ENCODE data around the gene AGBL3.
A peak's percentile ranks its signal among the peaks of the same experiment; 100 is the strongest.

The AGBL3 gene

DNA sequence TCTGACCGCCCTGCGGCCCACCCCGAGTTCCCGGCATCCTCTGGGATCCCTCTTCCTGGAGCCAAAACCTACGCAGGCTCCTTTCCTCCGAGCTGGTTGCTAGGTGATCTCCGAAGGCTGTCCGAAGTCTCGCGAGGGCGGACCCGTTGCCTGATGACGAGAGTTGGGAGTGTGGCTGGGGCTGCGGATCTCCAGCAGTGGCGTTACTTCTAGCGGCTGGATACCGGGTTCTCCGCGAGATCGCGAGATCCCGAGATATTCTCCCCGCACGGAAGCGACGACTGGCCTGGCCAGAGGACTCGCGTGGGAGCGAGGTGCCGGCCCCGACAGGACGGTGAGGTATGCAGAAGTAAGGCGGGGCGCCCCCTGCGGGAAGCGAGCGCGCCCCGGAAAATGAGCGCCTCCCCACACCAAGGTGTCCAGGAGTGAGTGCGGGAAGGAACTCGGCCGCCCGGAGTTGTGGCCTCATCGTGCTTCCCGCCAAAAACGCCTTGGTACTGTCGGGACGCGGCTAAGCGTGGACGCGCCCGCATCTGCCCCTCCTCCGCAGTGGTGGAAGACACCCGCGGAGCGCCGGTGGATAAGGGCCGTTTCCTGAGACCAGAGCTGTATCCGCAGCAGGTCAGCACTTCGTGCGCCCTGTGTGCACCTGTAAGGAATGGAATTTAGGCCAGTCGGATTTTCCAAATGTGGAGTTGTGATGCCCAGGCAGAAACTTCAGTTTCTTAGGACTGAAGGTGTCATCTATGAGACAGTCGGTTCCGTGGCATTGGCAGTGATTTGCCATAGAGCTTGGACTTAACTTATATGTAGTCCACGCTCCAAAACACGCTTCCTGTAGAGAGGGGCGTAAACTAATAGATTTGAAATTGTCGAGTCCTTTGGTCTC is at the start of gene AGBL3:
Gene AGBL3, plus strand, starts transcription at position 146 of the 889 bp plus-strand sequence. CDS start 1,426 bp downstream, outside the sequence.
- H3K9ac ChIP-seq (ENCODE audit: low read length) = peak within 1 kb of the TSS; percentile 66
- H3K4me3 ChIP-seq (ENCODE audit: low read length) = peak within 1 kb of the TSS; percentile 66
- H3K9me3 ChIP-seq (ENCODE audit: control insufficient read depth, low read length) = no peaks in the 10 kb centered on the region
- no peaks in the 10 kb centered on the region for H3K27me3 ChIP-seq (ENCODE audit: control insufficient read depth, insufficient read depth, low read length)
- no peaks in the 10 kb centered on the region for H3K36me3 ChIP-seq (ENCODE audit: control insufficient read depth, insufficient read depth, low read length)
- peaks cover 11% of the 10 kb centered on the region for H3K4me1 ChIP-seq (ENCODE audit: control insufficient read depth, insufficient read depth, low read length)

DNA sequence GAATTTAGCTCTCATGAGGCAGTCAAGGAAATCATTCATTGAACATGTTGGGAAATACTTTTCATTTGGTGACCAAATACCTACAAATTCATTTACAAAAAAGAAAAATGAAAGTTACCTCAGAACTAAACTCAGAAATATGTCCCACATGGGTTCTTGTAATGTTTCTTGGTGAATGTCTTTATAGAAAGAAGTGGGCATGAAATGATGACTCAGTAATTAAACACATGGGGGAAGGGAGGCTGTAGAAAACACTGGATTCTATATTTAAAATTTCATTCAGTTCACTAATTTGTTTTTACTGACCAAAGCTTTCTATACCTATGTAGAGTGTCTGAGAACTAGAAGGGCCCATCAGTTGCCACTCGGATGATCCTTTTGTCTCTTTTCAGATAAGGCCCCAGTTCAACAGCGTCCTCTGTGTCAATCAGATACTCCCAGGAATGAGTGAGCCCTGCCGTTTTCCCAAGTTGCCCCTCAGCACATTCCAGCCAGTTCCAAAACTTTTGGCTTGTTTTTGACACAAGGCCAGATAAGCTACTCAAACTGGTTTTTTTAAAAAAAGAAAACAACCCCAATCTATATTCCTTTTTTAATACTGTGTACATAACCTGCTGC is 49.3 kb upstream of the AGBL3 start:
- Histone ChIP-seq H3K4me1 (ENCODE audit: control insufficient read depth, insufficient read depth, low read length) (no peaks in the 10 kb centered on the region), H3K4me3 (ENCODE audit: low read length) (no peak overlapping the region), H3K36me3 (ENCODE audit: control insufficient read depth, insufficient read depth, low read length) (no peaks in the 10 kb centered on the region), H3K27me3 (ENCODE audit: control insufficient read depth, insufficient read depth, low read length) (no peaks in the 10 kb centered on the region), H3K9me3 (ENCODE audit: control insufficient read depth, low read length) (no peaks in the 10 kb centered on the region), H3K9ac (ENCODE audit: low read length) (no peak overlapping the region)

DNA sequence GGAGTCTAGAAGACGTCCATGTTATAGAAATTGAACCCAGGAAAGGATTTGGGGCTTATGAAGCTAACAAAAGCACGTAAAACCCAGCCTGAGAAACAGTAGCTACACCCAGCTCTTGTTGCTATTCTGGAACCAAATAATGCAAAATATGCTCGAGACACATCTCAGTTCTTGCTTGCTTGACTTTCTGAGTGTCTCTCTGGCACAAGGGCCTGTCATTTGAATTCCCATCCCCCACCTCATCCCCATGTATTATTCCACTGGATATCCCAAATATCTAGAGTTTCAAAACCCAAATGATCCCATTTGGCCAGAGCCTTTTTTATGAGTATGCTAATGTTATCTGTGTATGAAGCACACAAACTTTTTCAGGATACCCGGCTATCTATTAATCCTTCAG is 48.2 kb upstream of the AGBL3 start:
- H3K9ac ChIP-seq (ENCODE audit: low read length) = no peak overlapping the region
- H3K27me3 ChIP-seq (ENCODE audit: control insufficient read depth, insufficient read depth, low read length) = no peaks in the 10 kb centered on the region
- H3K4me1 ChIP-seq (ENCODE audit: control insufficient read depth, insufficient read depth, low read length) = no peaks in the 10 kb centered on the region
- no peak overlapping the region for H3K4me3 ChIP-seq (ENCODE audit: low read length)
- H3K36me3 ChIP-seq (ENCODE audit: control insufficient read depth, insufficient read depth, low read length) = no peaks in the 10 kb centered on the region
- no peaks in the 10 kb centered on the region for H3K9me3 ChIP-seq (ENCODE audit: control insufficient read depth, low read length)

DNA sequence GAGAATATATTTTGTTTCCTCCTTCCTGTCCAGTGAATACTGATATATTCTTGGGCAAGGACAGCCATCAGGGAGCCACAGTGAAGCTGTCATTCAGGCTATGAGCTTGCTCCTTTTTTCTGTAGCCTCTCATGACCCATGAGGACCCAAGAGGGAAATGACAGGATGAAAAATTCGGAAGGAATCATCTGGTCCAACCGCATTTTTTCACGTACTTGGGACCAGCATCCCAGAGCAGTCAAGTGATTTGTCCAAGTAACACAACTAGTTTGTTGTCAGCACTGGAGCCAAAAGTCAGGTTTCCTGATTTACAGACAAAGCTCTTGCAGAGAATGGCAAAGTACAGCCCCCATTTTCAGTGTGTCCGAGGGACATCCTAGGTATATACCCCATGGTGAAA is 47.2 kb upstream of the AGBL3 start:
- H3K27me3 ChIP-seq (ENCODE audit: control insufficient read depth, insufficient read depth, low read length) = no peaks in the 10 kb centered on the region
- no peaks in the 10 kb centered on the region for H3K36me3 ChIP-seq (ENCODE audit: control insufficient read depth, insufficient read depth, low read length)
- no peaks in the 10 kb centered on the region for H3K4me1 ChIP-seq (ENCODE audit: control insufficient read depth, insufficient read depth, low read length)
- H3K9me3 ChIP-seq (ENCODE audit: control insufficient read depth, low read length) = no peaks in the 10 kb centered on the region
- no peak overlapping the region for H3K9ac ChIP-seq (ENCODE audit: low read length)
- no peak overlapping the region for H3K4me3 ChIP-seq (ENCODE audit: low read length)

DNA sequence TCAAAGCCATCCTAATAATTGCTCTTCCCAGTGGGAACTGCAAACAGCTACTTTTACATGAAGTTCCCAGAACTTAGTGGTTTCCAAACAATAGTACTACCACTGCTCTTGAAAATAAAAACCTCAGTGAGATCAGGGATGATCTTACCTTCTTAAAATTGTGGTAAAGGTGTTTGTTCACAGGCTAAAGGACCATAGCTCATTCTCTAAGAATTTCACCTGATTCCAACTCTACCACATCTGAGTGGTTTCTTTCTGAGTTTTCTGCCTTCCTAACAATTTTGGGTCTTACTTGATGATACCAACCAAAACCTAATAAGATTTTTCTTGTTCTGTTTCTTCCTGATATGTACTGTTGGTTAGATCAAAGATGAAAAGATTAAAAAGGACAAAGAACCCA is 45.6 kb upstream of the AGBL3 start:
- Histone ChIP-seq H3K9ac (ENCODE audit: low read length) (no peak overlapping the region), H3K4me1 (ENCODE audit: control insufficient read depth, insufficient read depth, low read length) (no peaks in the 10 kb centered on the region)

DNA sequence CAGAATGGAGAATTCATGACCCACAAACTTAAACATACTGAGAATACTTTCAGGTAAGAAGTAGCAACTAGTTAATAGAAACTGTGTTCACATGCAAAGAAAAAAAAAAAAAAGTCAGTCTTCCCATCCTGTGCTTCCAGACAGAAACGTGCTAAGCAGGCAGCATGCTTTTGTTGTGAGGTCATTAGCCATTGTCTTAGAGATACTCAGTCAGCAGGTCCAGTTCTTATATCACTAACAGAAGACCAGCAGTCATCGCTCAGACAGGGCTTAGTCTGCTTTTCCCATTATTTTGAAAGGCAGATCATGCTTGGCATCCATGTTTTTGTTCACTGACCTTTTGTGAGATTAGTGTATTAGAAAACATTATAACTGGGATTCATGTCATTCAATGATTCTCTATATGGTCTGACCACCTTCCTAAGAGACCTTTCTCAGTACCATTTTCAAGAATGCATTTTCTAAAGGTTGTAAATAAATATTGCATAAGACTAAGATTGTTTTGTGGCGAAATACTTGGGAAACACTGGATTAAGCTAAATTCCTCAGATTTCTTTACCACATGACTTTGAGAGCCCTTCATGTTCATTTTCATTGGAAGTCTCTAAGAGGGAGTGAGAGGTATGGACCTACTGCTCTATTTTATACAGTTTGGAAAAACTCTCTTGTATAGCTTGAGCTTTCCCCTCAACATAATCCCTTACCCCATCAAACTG is 45.0 kb upstream of the AGBL3 start:
- Histone ChIP-seq H3K27me3 (ENCODE audit: control insufficient read depth, insufficient read depth, low read length) (no peaks in the 10 kb centered on the region), H3K4me1 (ENCODE audit: control insufficient read depth, insufficient read depth, low read length) (no peaks in the 10 kb centered on the region), H3K36me3 (ENCODE audit: control insufficient read depth, insufficient read depth, low read length) (no peaks in the 10 kb centered on the region), H3K9ac (ENCODE audit: low read length) (no peak overlapping the region), H3K4me3 (ENCODE audit: low read length) (no peak overlapping the region), H3K9me3 (ENCODE audit: control insufficient read depth, low read length) (no peaks in the 10 kb centered on the region)

More for the DNA sequence above, 45.6 kb upstream of the AGBL3 start:
- Histone ChIP-seq H3K9me3 (ENCODE audit: control insufficient read depth, low read length) (no peaks in the 10 kb centered on the region), H3K4me3 (ENCODE audit: low read length) (no peak overlapping the region), H3K36me3 (ENCODE audit: control insufficient read depth, insufficient read depth, low read length) (no peaks in the 10 kb centered on the region), H3K27me3 (ENCODE audit: control insufficient read depth, insufficient read depth, low read length) (no peaks in the 10 kb centered on the region)

DNA sequence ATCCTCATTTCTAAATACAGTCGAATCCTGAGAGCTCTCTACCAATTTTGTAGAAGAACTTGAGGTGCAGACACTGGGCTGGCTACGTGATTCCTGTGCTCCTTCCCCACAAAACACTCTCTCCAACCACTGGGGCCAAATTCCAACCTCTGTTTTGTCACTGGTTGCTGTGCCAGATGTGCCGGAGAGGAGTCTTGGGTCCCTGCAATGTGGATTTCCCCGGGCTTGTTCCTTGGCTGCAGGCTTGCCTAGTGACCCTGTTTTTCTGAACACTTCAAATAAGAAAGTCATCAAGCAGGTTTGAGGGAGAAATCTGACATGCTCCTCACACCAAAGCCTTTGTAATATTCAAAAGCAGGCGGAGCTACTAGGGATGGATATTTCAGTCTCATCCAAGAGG is 44.4 kb upstream of the AGBL3 start:
- no peaks in the 10 kb centered on the region for H3K27me3 ChIP-seq (ENCODE audit: control insufficient read depth, insufficient read depth, low read length)
- H3K9me3 ChIP-seq (ENCODE audit: control insufficient read depth, low read length) = no peaks in the 10 kb centered on the region
- H3K4me1 ChIP-seq (ENCODE audit: control insufficient read depth, insufficient read depth, low read length) = no peaks in the 10 kb centered on the region
- no peaks in the 10 kb centered on the region for H3K36me3 ChIP-seq (ENCODE audit: control insufficient read depth, insufficient read depth, low read length)
- H3K4me3 ChIP-seq (ENCODE audit: low read length) = no peak overlapping the region
- no peak overlapping the region for H3K9ac ChIP-seq (ENCODE audit: low read length)

DNA sequence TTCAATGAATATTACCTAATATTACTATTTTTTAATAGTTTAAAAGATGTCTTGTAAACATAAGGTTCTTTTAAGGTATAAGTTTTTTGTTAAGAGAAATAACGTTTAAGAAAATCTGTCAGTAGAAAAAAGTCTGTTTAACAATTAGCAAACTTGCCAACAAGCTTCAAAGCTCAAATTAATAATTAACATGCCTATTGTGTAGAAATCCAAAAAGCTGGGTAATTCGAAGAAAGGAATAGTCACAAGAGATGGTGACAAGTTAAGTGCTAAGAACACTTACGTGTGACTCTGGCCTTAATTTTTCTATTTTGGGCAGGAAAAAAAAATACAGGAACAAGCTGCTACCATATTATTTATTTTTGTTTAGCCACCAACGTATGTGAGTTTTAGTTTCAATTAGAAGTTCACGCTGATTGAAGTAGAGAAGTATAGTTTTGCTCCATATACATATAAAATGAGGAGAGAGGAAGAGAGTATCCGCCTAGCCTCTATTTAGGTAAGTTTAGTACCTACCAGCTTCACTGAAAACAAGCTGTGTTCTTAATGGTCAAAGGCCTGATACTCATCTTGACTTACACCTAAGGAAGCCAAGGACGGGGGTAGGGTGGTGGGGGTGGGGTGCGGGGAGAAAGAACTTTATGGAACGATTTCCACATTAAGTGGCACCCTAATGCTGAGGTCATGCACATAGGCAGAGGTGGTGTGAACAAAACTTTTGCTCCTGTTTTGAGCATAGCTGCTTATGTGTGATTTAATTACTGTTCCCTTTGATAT is 43.4 kb upstream of the AGBL3 start:
- H3K4me1 ChIP-seq (ENCODE audit: control insufficient read depth, insufficient read depth, low read length) = no peaks in the 10 kb centered on the region
- no peaks in the 10 kb centered on the region for H3K36me3 ChIP-seq (ENCODE audit: control insufficient read depth, insufficient read depth, low read length)
- H3K9ac ChIP-seq (ENCODE audit: low read length) = no peak overlapping the region
- no peak overlapping the region for H3K4me3 ChIP-seq (ENCODE audit: low read length)
- H3K9me3 ChIP-seq (ENCODE audit: control insufficient read depth, low read length) = no peaks in the 10 kb centered on the region
- no peaks in the 10 kb centered on the region for H3K27me3 ChIP-seq (ENCODE audit: control insufficient read depth, insufficient read depth, low read length)

DNA sequence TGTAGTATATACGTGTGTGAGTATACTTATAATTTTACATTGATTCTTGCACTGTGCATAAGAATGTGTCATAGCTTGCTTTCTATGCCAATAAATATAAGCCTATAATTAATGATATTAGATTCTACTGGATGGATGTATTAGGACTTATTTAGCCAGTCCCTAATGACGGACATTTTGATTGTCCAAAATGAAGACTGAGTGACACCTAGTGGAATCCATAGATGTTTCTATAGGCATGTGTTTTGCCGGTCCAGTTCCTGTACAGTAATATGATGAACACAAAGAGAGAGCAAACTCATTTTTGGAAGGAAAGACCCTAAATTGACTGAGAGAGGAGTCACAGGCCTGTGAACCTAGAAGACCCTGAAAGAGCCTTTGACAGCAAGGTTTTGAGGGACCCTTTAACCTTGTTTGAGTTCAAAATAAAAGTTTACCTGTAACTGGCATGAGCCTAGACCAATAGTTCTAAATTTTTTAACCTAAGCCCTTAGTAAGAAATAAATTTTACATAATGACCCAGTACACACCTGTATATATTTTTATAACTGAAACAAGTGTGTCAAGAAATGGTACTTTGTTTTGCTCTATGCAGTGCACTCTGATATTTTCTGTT is 42.4 kb upstream of the AGBL3 start:
- Histone ChIP-seq H3K27me3 (ENCODE audit: control insufficient read depth, insufficient read depth, low read length) (no peaks in the 10 kb centered on the region), H3K9me3 (ENCODE audit: control insufficient read depth, low read length) (no peaks in the 10 kb centered on the region), H3K9ac (ENCODE audit: low read length) (no peak overlapping the region), H3K4me1 (ENCODE audit: control insufficient read depth, insufficient read depth, low read length) (no peaks in the 10 kb centered on the region), H3K4me3 (ENCODE audit: low read length) (no peak overlapping the region), H3K36me3 (ENCODE audit: control insufficient read depth, insufficient read depth, low read length) (no peaks in the 10 kb centered on the region)

DNA sequence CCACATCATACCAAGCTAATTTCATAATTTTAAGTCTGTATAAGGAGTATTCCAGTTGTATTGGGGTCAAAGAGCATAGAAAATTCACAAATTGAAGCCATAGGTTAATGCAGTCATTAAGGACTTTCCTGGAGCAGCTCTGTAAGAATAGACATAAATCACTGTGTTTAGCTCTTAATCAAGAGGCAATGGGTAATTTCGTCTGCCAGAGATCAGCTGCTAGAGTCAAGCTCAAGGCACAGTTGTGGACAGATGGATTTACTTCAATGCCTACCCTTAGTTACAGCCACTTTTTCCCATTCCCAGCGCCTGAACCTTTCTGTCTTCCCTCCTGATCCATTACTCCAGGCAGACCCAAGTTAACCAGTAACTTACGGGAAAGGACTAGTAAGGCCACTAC is 40.6 kb upstream of the AGBL3 start:
- Histone ChIP-seq H3K36me3 (ENCODE audit: control insufficient read depth, insufficient read depth, low read length) (no peaks in the 10 kb centered on the region), H3K4me3 (ENCODE audit: low read length) (no peak overlapping the region), H3K4me1 (ENCODE audit: control insufficient read depth, insufficient read depth, low read length) (no peaks in the 10 kb centered on the region), H3K9ac (ENCODE audit: low read length) (no peak overlapping the region), H3K9me3 (ENCODE audit: control insufficient read depth, low read length) (no peaks in the 10 kb centered on the region), H3K27me3 (ENCODE audit: control insufficient read depth, insufficient read depth, low read length) (no peaks in the 10 kb centered on the region)

DNA sequence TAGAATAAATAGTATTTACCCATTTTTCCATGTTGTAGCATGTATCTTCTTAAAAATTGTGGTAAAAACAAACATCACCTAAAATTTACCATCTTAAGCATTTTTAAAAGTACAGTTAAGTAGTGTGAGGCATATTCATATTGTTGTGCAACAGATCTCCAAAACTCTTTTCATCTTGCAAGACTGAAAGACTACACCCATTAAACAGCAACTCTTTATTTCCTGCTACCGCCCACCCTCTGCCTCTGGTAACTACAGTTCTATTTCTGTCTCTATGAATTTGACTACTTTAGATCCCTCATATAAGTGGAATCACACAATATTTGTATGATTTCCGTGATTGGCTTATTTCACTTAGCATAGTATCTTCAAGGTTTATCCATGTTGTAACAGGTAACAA is 40.0 kb upstream of the AGBL3 start:
- Histone ChIP-seq H3K9ac (ENCODE audit: low read length) (no peak overlapping the region), H3K4me1 (ENCODE audit: control insufficient read depth, insufficient read depth, low read length) (no peaks in the 10 kb centered on the region), H3K36me3 (ENCODE audit: control insufficient read depth, insufficient read depth, low read length) (no peaks in the 10 kb centered on the region), H3K27me3 (ENCODE audit: control insufficient read depth, insufficient read depth, low read length) (no peaks in the 10 kb centered on the region), H3K9me3 (ENCODE audit: control insufficient read depth, low read length) (no peaks in the 10 kb centered on the region), H3K4me3 (ENCODE audit: low read length) (no peak overlapping the region)

Measured in mucosa of stomach (tissue), 1 donor.